ENCODE data around the gene M1AP.

- TF ChIP-seq CTCF (IDR thresholded peaks at IDR 0.05) (no peak), POLR2A (IDR thresholded peaks at IDR 0.05) (no peak)
These were observed 47.5 kb upstream of the M1AP start for GRCh38 chr2:74695663-74696062.
